Fibroblast of lung (primary cell): ENCODE results near the gene CHRNA3.

ENCODE experiments used
- CTCF ChIP-seq, 2 donors: IDR thresholded peaks in 1 of 2; conservative IDR thresholded peaks in 1 of 2; 1 replicate in 1 of 2; 2 replicates in 1 of 2; pipeline ENCODE4 v1.5.1; 2011 to 2012; ENCODE audit warnings: low read length in 2 of 2, control low read depth in 1 of 2, inconsistent platforms in 1 of 2, low read depth in 1 of 2, mild to moderate bottlenecking in 1 of 2
- EZH2 ChIP-seq: IDR thresholded peaks from 2 replicates; pipeline ENCODE4 v1.5.1; 2012; ENCODE audit warnings: low read length, control low read depth, mild to moderate bottlenecking; ENCODE audit errors: missing control alignments

GRCh38 chr15:78654272-78654671 is 33.5 kb upstream of the CHRNA3 start:
- TF ChIP-seq CTCF (conservative IDR thresholded peaks at IDR 0.05 in 1 of 2, IDR thresholded peaks at IDR 0.05 in 1 of 2; ENCODE audit: low read depth in 1 of 2, low read length in 2 of 2) (no peak), EZH2 (no peak)
